Calu3 (cell line): ENCODE data around the gene ABCC5. TPM values are rescaled to one million over a fixed set of nuclear protein-coding genes. Genes with fewer than 3 reads are reported as not detected.

Experiments used
- BruUV-seq: library from RNA; stranded (reverse); fragments of 400-500 nt; replicated peaks from 2 replicates; lab custom pipeline; 2021; lab: Mats Ljungman, UMichigan
- CTCF ChIA-PET: fragments of 300-600 bp; sonication (Branson Sonifier 250); formaldehyde crosslinking; loops from one replicate; lab custom pipeline; 2022; ENCODE audit warnings: antibody characterized with exemption; lab: Charles Lee
- DNase-seq: peaks from one replicate; pipeline ENCODE4 v3.0.0; 2022
- H3K27ac Mint-ChIP-seq: one replicate; pipeline ENCODE4 v1.8.0; 2022; ENCODE audit warnings: mixed read lengths; ENCODE audit not compliant: unreplicated experiment
- H3K27me3 Mint-ChIP-seq: one replicate; pipeline ENCODE4 v1.8.0; 2022; ENCODE audit warnings: mixed read lengths; ENCODE audit not compliant: unreplicated experiment
- H3K36me3 Mint-ChIP-seq: one replicate; pipeline ENCODE4 v1.8.0; 2022; ENCODE audit warnings: mild to moderate bottlenecking, moderate library complexity, mixed read lengths; ENCODE audit not compliant: insufficient read depth, unreplicated experiment
- H3K4me1 Mint-ChIP-seq: one replicate; pipeline ENCODE4 v1.8.0; 2022; ENCODE audit warnings: mild to moderate bottlenecking, low read depth, mixed read lengths; ENCODE audit not compliant: unreplicated experiment
- H3K4me3 Mint-ChIP-seq: one replicate; pipeline ENCODE4 v1.8.0; 2022; ENCODE audit warnings: mild to moderate bottlenecking, low read depth, moderate library complexity, mixed read lengths; ENCODE audit not compliant: unreplicated experiment
- H3K9me3 Mint-ChIP-seq: one replicate; pipeline ENCODE4 v1.8.0; 2022; ENCODE audit warnings: low read depth, mixed read lengths; ENCODE audit not compliant: unreplicated experiment
- intact Hi-C: fragments of 100-400 bp; cut with micrococcal nuclease; formaldehyde crosslinking; loops from one replicate; pipeline ENCODE4 v1.10.0; 2022; ENCODE audit not compliant: unreplicated experiment
- total RNA-seq: library from RNA; stranded (reverse); gene quantifications from 2 replicates; pipeline ENCODE4 v1.2.3, GENCODE V29; 2022
- TF ChIP-seq, protein P1 (sequence below): fragments of 200-600 bp; IDR thresholded peaks from one replicate; pipeline ENCODE4 v1.8.0; 2022; ENCODE audit warnings: antibody characterized with exemption; ENCODE audit not compliant: unreplicated experiment

ABCC5 gene
- total RNA-seq, 1 experiment from 2014 or later, result 39.1 TPM

GRCh38 chr3:183933160-183933559, 84.5 kb downstream of the ABCC5 start:
- Mint-ChIP-seq H3K4me1 (peaks cover 13% of the 10 kb centered on the region), H3K36me3 (no peaks in the 10 kb centered on the region), H3K27ac (no peak overlapping the region), H3K4me3 (no peak overlapping the region), H3K9me3 (no peaks in the 10 kb centered on the region), H3K27me3 (no peaks in the 10 kb centered on the region)
- no TSS peak for BruUV-seq
- TF ChIP-seq, protein P1, sequence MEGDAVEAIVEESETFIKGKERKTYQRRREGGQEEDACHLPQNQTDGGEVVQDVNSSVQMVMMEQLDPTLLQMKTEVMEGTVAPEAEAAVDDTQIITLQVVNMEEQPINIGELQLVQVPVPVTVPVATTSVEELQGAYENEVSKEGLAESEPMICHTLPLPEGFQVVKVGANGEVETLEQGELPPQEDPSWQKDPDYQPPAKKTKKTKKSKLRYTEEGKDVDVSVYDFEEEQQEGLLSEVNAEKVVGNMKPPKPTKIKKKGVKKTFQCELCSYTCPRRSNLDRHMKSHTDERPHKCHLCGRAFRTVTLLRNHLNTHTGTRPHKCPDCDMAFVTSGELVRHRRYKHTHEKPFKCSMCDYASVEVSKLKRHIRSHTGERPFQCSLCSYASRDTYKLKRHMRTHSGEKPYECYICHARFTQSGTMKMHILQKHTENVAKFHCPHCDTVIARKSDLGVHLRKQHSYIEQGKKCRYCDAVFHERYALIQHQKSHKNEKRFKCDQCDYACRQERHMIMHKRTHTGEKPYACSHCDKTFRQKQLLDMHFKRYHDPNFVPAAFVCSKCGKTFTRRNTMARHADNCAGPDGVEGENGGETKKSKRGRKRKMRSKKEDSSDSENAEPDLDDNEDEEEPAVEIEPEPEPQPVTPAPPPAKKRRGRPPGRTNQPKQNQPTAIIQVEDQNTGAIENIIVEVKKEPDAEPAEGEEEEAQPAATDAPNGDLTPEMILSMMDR, result no peak
- DNase-seq, result no peak
- CTCF ChIA-PET, result no interaction called here
- intact Hi-C loops, result no loop called here

DNA sequence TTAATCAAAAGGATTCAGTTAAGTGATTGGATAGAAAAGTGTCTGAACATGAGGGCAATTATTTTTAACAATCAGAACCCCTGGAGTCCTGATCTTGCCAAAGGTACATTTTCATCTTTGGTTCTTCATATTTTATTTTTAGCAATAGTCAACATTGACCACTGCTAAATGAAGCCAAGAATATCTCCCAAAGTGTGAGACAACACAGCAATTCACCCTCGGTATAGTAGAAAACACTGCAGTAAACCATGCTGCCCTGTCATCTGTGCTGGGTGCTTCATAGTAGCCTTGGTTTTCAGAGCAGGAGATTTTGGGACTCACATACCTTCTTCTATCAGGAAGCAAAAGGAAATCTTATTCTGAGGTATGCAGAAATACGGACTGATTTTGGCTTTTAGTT, 85.8 kb downstream of the ABCC5 start:
- Mint-ChIP-seq H3K27ac (no peak overlapping the region), H3K4me1 (peaks cover 13% of the 10 kb centered on the region), H3K4me3 (no peak overlapping the region), H3K9me3 (no peaks in the 10 kb centered on the region), H3K36me3 (no peaks in the 10 kb centered on the region), H3K27me3 (no peaks in the 10 kb centered on the region)
- DNase-seq, result no peak
- intact Hi-C loops, result no loop called here
- CTCF ChIA-PET, result interaction anchor here (0.6 kb wide), 1 partner anchor 340 kb away, joined by 3 read pairs; no protein-coding TSS in a partner anchor
- TF ChIP-seq, protein P1, result no peak
- BruUV-seq, result no TSS peak

- Mint-ChIP-seq H3K36me3 (no peaks in the 10 kb centered on the region), H3K4me3 (no peak overlapping the region), H3K4me1 (peaks cover 13% of the 10 kb centered on the region), H3K9me3 (no peaks in the 10 kb centered on the region), H3K27me3 (no peaks in the 10 kb centered on the region), H3K27ac (no peak overlapping the region)
- BruUV-seq, result no TSS peak
- CTCF ChIA-PET, result no interaction called here
- no peak for DNase-seq
- TF ChIP-seq, protein P1, result no peak
- intact Hi-C loops, result no loop called here
These were observed 87.6 kb downstream of the ABCC5 start for GRCh38 chr3:183930086-183930485.

- CTCF ChIA-PET, result interaction anchor here (0.6 kb wide), 1 partner anchor 1625 kb away, joined by 12 read pairs; the partner anchor contains the start of gene LIPH
- no peak for DNase-seq
- H3K27ac Mint-ChIP-seq, result no peak overlapping the region
- BruUV-seq, result no TSS peak
- TF ChIP-seq, protein P1, result no peak
- H3K9me3 Mint-ChIP-seq, result no peaks in the 10 kb centered on the region
- H3K4me3 Mint-ChIP-seq, result no peak overlapping the region
- intact Hi-C loops, result no loop called here
- H3K36me3 Mint-ChIP-seq, result no peaks in the 10 kb centered on the region
- peaks cover 13% of the 10 kb centered on the region for H3K4me1 Mint-ChIP-seq
- no peaks in the 10 kb centered on the region for H3K27me3 Mint-ChIP-seq
These were observed 90.6 kb downstream of the ABCC5 start for GRCh38 chr3:183927059-183927458.
